BLaER1 treated with 17β-estradiol and CSF1 and Interleukin-3, amounts not matched to agents 10 nM and 100 nM (cell line): ENCODE data around the gene SNAPC3.
A peak's percentile ranks its signal among the peaks of the same experiment; 100 is the strongest.

Source experiments
- H3K27ac ChIP-seq, 11 experiments: shearing (Covaris generic); formaldehyde crosslinking; 2 replicates each; pipeline ENCODE4 v1.8.1; 2022
- H3K27me3 ChIP-seq, 11 experiments: shearing (Covaris generic); formaldehyde crosslinking; 2 replicates each; pipeline ENCODE4 v1.8.1; 2022
- H3K36me3 ChIP-seq, 11 experiments: shearing (Covaris generic); formaldehyde crosslinking; 2 replicates each; pipeline ENCODE4 v1.8.1; 2022
- H3K4me1 ChIP-seq, 10 experiments: shearing (Covaris generic); formaldehyde crosslinking; 2 replicates each; pipeline ENCODE4 v1.8.1; 2022
- H3K4me2 ChIP-seq, 11 experiments: shearing (Covaris generic); formaldehyde crosslinking; 2 replicates each; pipeline ENCODE4 v1.8.1; 2022
- H3K4me3 ChIP-seq, 10 experiments: shearing (Covaris generic); formaldehyde crosslinking; 2 replicates each; pipeline ENCODE4 v1.8.1; 2022
- H3K9ac ChIP-seq, 11 experiments: shearing (Covaris generic); formaldehyde crosslinking; 2 replicates each; pipeline ENCODE4 v1.8.1; 2022
- H3K9me3 ChIP-seq, 11 experiments: shearing (Covaris generic); formaldehyde crosslinking; replicated peaks in 1 of 11; 2 replicates each; pipeline ENCODE4 v1.8.1; 2022
- H4K20me1 ChIP-seq, 11 experiments: shearing (Covaris generic); formaldehyde crosslinking; 2 replicates each; pipeline ENCODE4 v1.8.1; 2022
- Cebpa-rat ChIP-seq, 11 experiments: shearing (Covaris generic); IDR thresholded peaks; 2 replicates each; pipeline ENCODE4 v1.8.1; 2022

The SNAPC3 gene

GRCh38 chr9:15510789-15511575 is 88.3 kb downstream of the SNAPC3 start, which contains the start of gene PSIP1:
Gene PSIP1, minus strand, starts transcription at chr9:15510970. Its CDS starts 782 bp downstream, at chr9:15510188.
- Histone ChIP-seq H3K27me3 (no peaks in the 10 kb centered on the region), H3K36me3 (peaks cover 17 to 32% (median 23%) of the 10 kb centered on the region in 11 experiments; a peak in 21 of 22 replicates), H4K20me1 (peaks cover 0 to 34% (median 24%) of the 10 kb centered on the region in 11 experiments; a peak in 14 of 22 replicates), H3K4me2 (peak within 1 kb of the TSS; percentile 81 to 94 (median 85)), H3K4me1 (peaks cover 22 to 47% (median 39%) of the 10 kb centered on the region in 10 experiments), H3K4me3 (peak within 1 kb of the TSS; percentile 92 to 98 (median 95)), H3K9ac (peak within 1 kb of the TSS; percentile 83 to 98 (median 96)), H3K9me3 (no peaks in the 10 kb centered on the region), H3K27ac (peak within 1 kb of the TSS; percentile 90 to 99 (median 98))
- no peak for TF ChIP-seq Cebpa-rat (IDR thresholded peaks at IDR 0.05)
